HG02840 (cell line): ENCODE results near the gene GPR183.

Experiments
- ATAC-seq: cut with Tn5 transposase; IDR thresholded peaks from one replicate; pipeline ENCODE4 v1.9.1; 2021; ENCODE audit warnings: mild to moderate bottlenecking, moderate library complexity, moderate number of reproducible peaks; ENCODE audit not compliant: unreplicated experiment, low FRiP score

Gene GPR183

GRCh38 chr13:99276706-99277105, 30.5 kb downstream of the GPR183 start:
- ATAC-seq, result no peak

GRCh38 chr13:99275093-99275469, 32.1 kb downstream of the GPR183 start:
- no peak for ATAC-seq

DNA sequence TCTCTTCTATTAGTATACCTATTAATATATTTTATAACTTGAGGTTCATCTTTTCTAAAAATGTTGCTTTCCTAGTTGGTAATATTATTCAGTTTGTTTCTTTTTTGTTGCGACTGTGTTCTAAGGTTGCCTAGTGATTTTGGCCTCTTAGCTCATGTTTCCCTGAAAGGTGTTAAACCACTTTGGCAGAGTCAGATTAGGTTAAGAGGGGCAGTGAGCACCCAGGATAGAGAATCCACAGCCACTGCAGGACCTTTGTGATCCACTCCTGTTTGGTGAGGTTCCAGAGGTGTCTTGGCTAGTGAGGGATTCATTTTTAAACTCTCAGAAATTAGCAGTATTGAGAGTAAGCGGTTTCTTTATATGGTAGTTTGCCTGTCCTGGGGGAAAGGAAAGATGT, 34.1 kb downstream of the GPR183 start:
- ATAC-seq, result no peak

- ATAC-seq, result no peak
Measured at GRCh38 chr13:99272481-99272880, 34.7 kb downstream of the GPR183 start.

DNA sequence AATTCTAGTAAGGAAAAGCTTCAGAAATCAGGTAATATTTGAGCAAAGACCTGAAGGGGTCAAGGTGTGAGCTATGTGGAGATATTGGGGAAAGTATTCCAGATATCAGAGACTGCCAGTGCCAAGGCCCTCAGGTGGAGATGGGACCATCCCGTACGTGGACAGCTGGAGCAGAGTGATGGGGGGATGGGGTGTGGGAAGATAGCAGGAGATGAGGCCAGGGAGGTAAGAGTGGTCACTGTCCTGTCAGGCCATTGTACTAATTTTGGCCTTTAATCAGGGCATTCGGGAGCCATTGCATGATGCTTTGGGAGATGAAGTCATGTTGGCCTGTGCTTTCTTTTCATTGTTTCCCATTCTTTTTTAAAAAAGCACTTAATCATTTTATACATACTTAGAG, 36.0 kb downstream of the GPR183 start:
- ATAC-seq, result no peak

DNA sequence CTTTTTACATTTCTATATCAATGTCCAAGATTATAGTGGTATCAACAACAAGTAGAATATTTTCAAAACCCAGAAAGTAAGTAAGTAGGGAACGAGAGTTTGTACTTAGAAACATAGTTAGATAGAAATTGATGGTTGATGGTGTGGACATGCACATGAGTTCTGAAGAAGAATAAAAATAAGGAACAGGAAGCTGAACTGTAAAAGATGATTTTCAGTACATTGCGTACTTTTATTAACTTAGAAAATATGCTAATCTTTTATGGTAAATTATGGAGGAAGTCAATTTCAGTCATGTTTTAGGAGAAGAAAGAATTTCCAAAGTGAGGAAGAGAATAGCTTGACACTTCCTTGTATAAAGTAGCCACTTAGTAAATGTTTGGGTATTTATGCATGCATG, 36.7 kb downstream of the GPR183 start:
- no peak for ATAC-seq

- ATAC-seq, result peak; percentile 65
Measured at GRCh38 chr13:99269627-99270241, 37.5 kb downstream of the GPR183 start.

GRCh38 chr13:99268822-99269221, 38.4 kb downstream of the GPR183 start:
- ATAC-seq, result no peak

- ATAC-seq, result no peak
Measured at GRCh38 chr13:99267927-99268326, 39.3 kb downstream of the GPR183 start.

- no peak for ATAC-seq
Measured at GRCh38 chr13:99266827-99267226, 40.4 kb downstream of the GPR183 start.

DNA sequence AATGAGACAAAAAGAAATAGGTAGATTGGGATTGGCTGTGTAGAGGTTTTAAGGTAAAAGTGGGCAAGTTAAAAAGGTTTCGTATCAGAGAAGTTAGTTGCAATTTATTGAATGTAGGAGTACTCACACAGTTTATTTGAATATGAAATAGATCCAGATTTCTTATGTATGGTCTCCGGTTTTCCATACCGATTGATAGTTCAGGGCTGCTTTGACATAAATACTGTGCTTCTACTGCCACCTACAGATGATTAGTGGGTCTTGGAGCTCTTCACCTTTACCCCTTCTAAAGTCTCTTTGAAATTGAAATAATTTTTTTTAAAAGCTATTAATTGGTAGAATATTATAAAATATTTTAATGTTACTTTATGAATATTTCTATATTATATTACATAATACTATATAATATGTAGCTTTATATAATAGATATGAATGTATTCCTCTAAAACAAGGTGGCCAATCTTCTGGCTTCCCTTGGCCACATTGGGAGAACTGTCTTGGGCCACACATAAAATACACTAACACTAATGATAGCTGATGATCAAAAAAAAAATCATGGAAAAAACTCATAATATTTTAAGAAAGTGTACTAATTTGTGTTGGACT, 41.3 kb downstream of the GPR183 start:
- ATAC-seq, result no peak

GRCh38 chr13:99265162-99265800, 41.9 kb downstream of the GPR183 start:
- ATAC-seq, result no peak

- ATAC-seq, result no peak
Measured at GRCh38 chr13:99264051-99264450, 43.1 kb downstream of the GPR183 start.

GRCh38 chr13:99263126-99263785, 43.9 kb downstream of the GPR183 start:
- ATAC-seq, result no peak

DNA sequence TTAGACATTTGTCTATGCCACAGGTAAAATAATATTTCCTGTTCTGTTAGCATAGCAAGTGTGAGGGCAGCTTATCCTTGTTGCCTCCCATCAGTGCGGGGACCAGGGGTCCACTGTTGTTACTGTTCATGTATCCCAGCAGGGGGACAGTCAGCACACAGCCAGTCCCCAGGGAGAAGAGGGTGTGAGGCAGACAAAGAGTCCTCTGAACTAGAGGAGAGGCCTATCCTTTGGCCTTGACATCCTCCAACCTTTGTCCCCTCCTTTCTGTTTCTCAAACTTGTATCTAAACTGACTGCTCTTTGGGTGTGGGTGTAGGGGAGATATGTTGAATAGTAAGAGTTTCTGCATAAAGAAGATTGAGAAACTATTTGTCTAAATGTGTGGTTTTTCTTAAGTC, 46.1 kb downstream of the GPR183 start:
- no peak for ATAC-seq

- ATAC-seq, result no peak
Measured at GRCh38 chr13:99260216-99260615, 47.0 kb downstream of the GPR183 start.

GRCh38 chr13:99258946-99259345, 48.3 kb downstream of the GPR183 start:
- ATAC-seq, result peak; percentile 71

DNA sequence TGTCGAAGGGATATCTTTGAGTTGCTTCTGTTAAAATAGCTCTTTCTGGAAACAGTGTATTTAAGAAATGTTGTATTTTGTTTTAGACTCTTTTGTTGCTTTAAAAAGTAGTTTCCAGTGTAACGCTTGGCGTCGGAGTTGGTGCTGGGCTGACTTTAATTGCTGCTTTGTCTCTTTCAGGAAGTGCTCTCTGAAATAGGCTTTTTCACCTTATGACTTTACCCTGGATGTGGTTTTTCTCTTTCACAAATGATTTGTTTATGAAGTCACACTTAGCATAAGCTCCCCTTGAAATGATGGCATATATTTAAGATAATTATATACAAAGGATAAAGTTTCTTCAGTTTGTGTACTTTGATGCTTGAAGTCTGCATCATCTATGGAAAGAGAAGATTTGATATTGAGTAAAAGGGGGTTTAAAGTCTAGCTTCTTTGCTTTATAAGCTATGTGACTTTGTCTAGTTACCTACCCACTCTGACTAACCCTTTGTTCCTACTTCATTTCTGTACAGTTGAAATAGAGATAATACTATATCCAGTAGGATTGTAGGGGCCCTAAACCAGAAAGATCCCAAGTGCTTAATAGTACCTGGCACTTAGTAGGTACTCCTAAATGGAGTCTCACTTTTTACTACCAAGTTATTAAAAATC, 48.9 kb downstream of the GPR183 start, which contains the start of gene GPR18:
Gene GPR18, minus strand, starts transcription at position 170 of the 651 bp plus-strand sequence. CDS start 2,507 bp downstream, outside the sequence.
- ATAC-seq, result peak; percentile 83

GRCh38 chr13:99257291-99257690, 49.9 kb downstream of the GPR183 start:
- no peak for ATAC-seq

- no peak for ATAC-seq
Measured at GRCh38 chr13:99256709-99257108, 50.5 kb downstream of the GPR183 start.

DNA sequence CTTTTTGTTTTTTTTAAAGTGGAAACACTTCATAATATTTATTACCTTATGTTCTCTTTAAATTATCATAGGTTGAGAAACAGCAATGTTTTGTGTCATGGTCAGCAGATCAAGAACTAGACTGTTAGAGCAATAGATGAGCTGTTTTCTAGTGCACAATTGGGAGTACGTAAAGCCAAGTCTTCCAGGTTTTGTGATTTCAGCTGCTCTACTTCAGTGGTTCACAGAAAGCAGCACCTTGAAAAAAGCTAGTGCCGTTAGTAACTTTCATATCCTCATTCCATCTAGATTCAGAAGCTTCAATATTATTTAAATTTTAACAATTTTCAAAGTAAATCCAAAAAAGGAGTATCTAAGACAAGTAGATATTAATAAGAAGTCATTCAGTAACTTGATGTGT, 50.9 kb downstream of the GPR183 start:
- ATAC-seq, result no peak
